Measurements from ENCODE around the gene HOXB5. TPM values are rescaled to one million over a fixed set of nuclear protein-coding genes. Genes with fewer than 3 reads are reported as not detected.
A peak's percentile ranks its signal among the peaks of the same experiment; 100 is the strongest.

Gene HOXB5
- polyA plus RNA-seq, 2 donors, result 0.09 to 0.10 TPM

- H3K27me3 ChIP-seq (ENCODE audit: control insufficient read depth in 1 of 2, insufficient read depth in 2 of 2, low read length in 2 of 2), result no peaks in the 10 kb centered on the region
- H3K27ac ChIP-seq (ENCODE audit: low read depth in 2 of 2, low read length in 1 of 2), result peak overlapping the region; percentile 75 to 86
- WGBS, 2 donors, result 47 to 54% methylated on average over 6 of the region's 6 CpGs
- no peaks in the 10 kb centered on the region for H3K9me3 ChIP-seq (ENCODE audit: control insufficient read depth in 2 of 2, insufficient read depth in 1 of 2, low read depth in 1 of 2, low read length in 1 of 2)
- H3K36me3 ChIP-seq (ENCODE audit: control insufficient read depth in 2 of 2, insufficient read depth in 2 of 2, low read length in 1 of 2), result no peaks in the 10 kb centered on the region
- peak overlapping the region; percentile 28 to 54 for H3K4me3 ChIP-seq (ENCODE audit: low read depth in 1 of 2, low read length in 2 of 2)
- H3K4me1 ChIP-seq (ENCODE audit: control insufficient read depth in 2 of 2, insufficient read depth in 2 of 2, low read length in 1 of 2), result peaks cover 11 to 12% of the 10 kb centered on the region in 2 donors
Observed at GRCh38 chr17:48563385-48563838, 30.2 kb downstream of the HOXB5 start.

DNA sequence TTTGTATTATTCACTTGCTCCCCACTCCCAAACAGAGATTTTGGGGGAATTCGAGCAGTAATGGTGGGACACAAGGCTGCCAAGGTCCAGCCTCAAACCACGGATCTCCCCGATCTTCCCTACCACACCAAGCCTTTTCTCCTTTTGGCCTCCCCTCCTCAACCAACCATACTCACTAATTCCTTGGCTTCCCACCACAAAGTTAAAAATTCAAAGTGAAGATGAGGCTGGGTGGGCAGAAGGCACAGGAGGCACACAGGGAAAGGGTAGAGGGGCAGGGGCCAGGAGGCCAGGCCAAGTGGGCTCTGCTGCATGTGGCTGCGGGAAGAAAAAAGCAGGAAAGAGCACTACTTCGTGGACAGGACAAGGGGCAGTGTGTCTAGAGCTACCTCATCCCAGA, 30.6 kb downstream of the HOXB5 start:
- Histone ChIP-seq H3K4me1 (ENCODE audit: control insufficient read depth in 2 of 2, insufficient read depth in 2 of 2, low read length in 1 of 2) (peaks cover 11 to 12% of the 10 kb centered on the region in 2 donors), H3K4me3 (ENCODE audit: low read depth in 1 of 2, low read length in 2 of 2) (peak overlapping the region in 1 of 2 donors; percentile 54), H3K27me3 (ENCODE audit: control insufficient read depth in 1 of 2, insufficient read depth in 2 of 2, low read length in 2 of 2) (no peaks in the 10 kb centered on the region), H3K36me3 (ENCODE audit: control insufficient read depth in 2 of 2, insufficient read depth in 2 of 2, low read length in 1 of 2) (no peaks in the 10 kb centered on the region), H3K27ac (ENCODE audit: low read depth in 2 of 2, low read length in 1 of 2) (peak overlapping the region; percentile 34 to 75), H3K9me3 (ENCODE audit: control insufficient read depth in 2 of 2, insufficient read depth in 1 of 2, low read depth in 1 of 2, low read length in 1 of 2) (no peaks in the 10 kb centered on the region)
- WGBS, 2 donors, result 46 to 68% methylated on average over 5 of the region's 5 CpGs

GRCh38 chr17:48561884-48562810, 31.4 kb downstream of the HOXB5 start:
- Histone ChIP-seq H3K4me3 (ENCODE audit: low read depth in 1 of 2, low read length in 2 of 2) (no peak overlapping the region), H3K27me3 (ENCODE audit: control insufficient read depth in 1 of 2, insufficient read depth in 2 of 2, low read length in 2 of 2) (no peaks in the 10 kb centered on the region), H3K27ac (ENCODE audit: low read depth in 2 of 2, low read length in 1 of 2) (peak overlapping the region; percentile 16 to 61), H3K4me1 (ENCODE audit: control insufficient read depth in 2 of 2, insufficient read depth in 2 of 2, low read length in 1 of 2) (peaks cover 11 to 15% of the 10 kb centered on the region in 2 donors), H3K36me3 (ENCODE audit: control insufficient read depth in 2 of 2, insufficient read depth in 2 of 2, low read length in 1 of 2) (no peaks in the 10 kb centered on the region), H3K9me3 (ENCODE audit: control insufficient read depth in 2 of 2, insufficient read depth in 1 of 2, low read depth in 1 of 2, low read length in 1 of 2) (no peaks in the 10 kb centered on the region)
- 46 to 55% methylated on average over 15 of the region's 15 CpGs for WGBS, 2 donors

GRCh38 chr17:48559840-48560817, 33.5 kb downstream of the HOXB5 start:
- no peaks in the 10 kb centered on the region for H3K9me3 ChIP-seq (ENCODE audit: control insufficient read depth in 2 of 2, insufficient read depth in 1 of 2, low read depth in 1 of 2, low read length in 1 of 2)
- H3K27ac ChIP-seq (ENCODE audit: low read depth in 2 of 2, low read length in 1 of 2), result peak overlapping the region; percentile 68 to 72
- 51 to 56% methylated on average over 14 of the region's 14 CpGs for WGBS, 2 donors
- peaks cover 8 to 15% of the 10 kb centered on the region in 2 donors for H3K4me1 ChIP-seq (ENCODE audit: control insufficient read depth in 2 of 2, insufficient read depth in 2 of 2, low read length in 1 of 2)
- no peaks in the 10 kb centered on the region for H3K36me3 ChIP-seq (ENCODE audit: control insufficient read depth in 2 of 2, insufficient read depth in 2 of 2, low read length in 1 of 2)
- no peaks in the 10 kb centered on the region for H3K27me3 ChIP-seq (ENCODE audit: control insufficient read depth in 1 of 2, insufficient read depth in 2 of 2, low read length in 2 of 2)
- no peak overlapping the region for H3K4me3 ChIP-seq (ENCODE audit: low read depth in 1 of 2, low read length in 2 of 2)

GRCh38 chr17:48559122-48559839, 34.3 kb downstream of the HOXB5 start:
- H3K36me3 ChIP-seq (ENCODE audit: control insufficient read depth in 2 of 2, insufficient read depth in 2 of 2, low read length in 1 of 2), result no peaks in the 10 kb centered on the region
- peak overlapping the region; percentile 68 to 72 for H3K27ac ChIP-seq (ENCODE audit: low read depth in 2 of 2, low read length in 1 of 2)
- peak overlapping the region in 1 of 2 donors; percentile 46 for H3K4me3 ChIP-seq (ENCODE audit: low read depth in 1 of 2, low read length in 2 of 2)
- H3K9me3 ChIP-seq (ENCODE audit: control insufficient read depth in 2 of 2, insufficient read depth in 1 of 2, low read depth in 1 of 2, low read length in 1 of 2), result no peaks in the 10 kb centered on the region
- 55 to 59% methylated on average over 16 of the region's 16 CpGs for WGBS, 2 donors
- H3K4me1 ChIP-seq (ENCODE audit: control insufficient read depth in 2 of 2, insufficient read depth in 2 of 2, low read length in 1 of 2), result peaks cover 8 to 15% of the 10 kb centered on the region in 2 donors
- H3K27me3 ChIP-seq (ENCODE audit: control insufficient read depth in 1 of 2, insufficient read depth in 2 of 2, low read length in 2 of 2), result no peaks in the 10 kb centered on the region

GRCh38 chr17:48558831-48559121, 34.8 kb downstream of the HOXB5 start:
- peak overlapping the region; percentile 72 to 91 for H3K27ac ChIP-seq (ENCODE audit: low read depth in 2 of 2, low read length in 1 of 2)
- no peaks in the 10 kb centered on the region for H3K27me3 ChIP-seq (ENCODE audit: control insufficient read depth in 1 of 2, insufficient read depth in 2 of 2, low read length in 2 of 2)
- peaks cover 8 to 13% of the 10 kb centered on the region in 2 donors for H3K4me1 ChIP-seq (ENCODE audit: control insufficient read depth in 2 of 2, insufficient read depth in 2 of 2, low read length in 1 of 2)
- no peaks in the 10 kb centered on the region for H3K9me3 ChIP-seq (ENCODE audit: control insufficient read depth in 2 of 2, insufficient read depth in 1 of 2, low read depth in 1 of 2, low read length in 1 of 2)
- peak overlapping the region; percentile 33 to 46 for H3K4me3 ChIP-seq (ENCODE audit: low read depth in 1 of 2, low read length in 2 of 2)
- H3K36me3 ChIP-seq (ENCODE audit: control insufficient read depth in 2 of 2, insufficient read depth in 2 of 2, low read length in 1 of 2), result no peaks in the 10 kb centered on the region
- WGBS, 2 donors, result 61 to 67% methylated on average over 2 of the region's 2 CpGs

- 62 to 65% methylated on average over 13 of the region's 13 CpGs for WGBS, 2 donors
Observed at GRCh38 chr17:48558057-48558830, 35.3 kb downstream of the HOXB5 start.

DNA sequence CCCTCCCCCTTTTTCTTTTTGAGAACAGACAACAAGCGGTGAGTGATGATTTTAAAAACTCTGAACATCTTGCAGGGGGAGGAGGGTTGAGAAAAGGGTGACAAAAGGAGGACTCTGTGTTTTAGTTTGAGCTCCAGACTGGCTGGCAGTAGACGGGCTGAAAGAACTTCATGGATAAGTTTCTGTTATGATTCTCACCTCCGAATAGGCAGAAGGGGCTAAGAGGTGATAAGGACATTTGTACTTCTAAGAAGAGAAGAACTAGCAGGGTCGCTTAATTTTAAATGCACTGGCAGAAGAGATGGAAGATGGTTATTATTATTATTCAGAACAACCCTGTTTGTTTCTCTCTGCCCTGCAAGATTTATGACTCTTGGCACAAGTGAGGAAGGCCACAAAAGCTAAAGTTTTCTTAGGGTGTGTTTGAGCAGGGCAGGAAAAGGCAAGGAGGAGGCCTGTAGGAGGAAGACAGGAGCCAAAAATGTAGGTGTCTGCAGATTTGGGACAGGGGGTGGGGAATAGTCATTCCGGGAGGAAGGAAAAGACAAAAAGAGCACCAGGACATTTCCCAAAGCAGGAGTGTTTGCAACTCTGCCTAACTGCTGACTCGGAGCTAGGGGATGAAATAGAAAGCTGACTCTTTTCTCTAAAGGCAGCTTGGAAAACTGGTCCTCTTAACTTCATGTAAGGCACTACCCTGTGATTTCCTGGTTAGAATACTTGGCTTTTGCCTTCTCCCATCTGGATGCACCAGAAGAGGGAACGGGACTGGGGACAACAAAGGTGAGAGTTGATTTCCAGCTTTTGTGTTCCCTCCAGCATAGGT, 36.8 kb downstream of the HOXB5 start:
- peak overlapping the region; percentile 90 to 91 for H3K27ac ChIP-seq (ENCODE audit: low read depth in 2 of 2, low read length in 1 of 2)
- no peaks in the 10 kb centered on the region for H3K27me3 ChIP-seq (ENCODE audit: control insufficient read depth in 1 of 2, insufficient read depth in 2 of 2, low read length in 2 of 2)
- 27 to 33% methylated on average over 7 of the region's 7 CpGs for WGBS, 2 donors
- peaks cover 7 to 10% of the 10 kb centered on the region in 2 donors for H3K4me1 ChIP-seq (ENCODE audit: control insufficient read depth in 2 of 2, insufficient read depth in 2 of 2, low read length in 1 of 2)
- H3K9me3 ChIP-seq (ENCODE audit: control insufficient read depth in 2 of 2, insufficient read depth in 1 of 2, low read depth in 1 of 2, low read length in 1 of 2), result no peaks in the 10 kb centered on the region
- no peaks in the 10 kb centered on the region for H3K36me3 ChIP-seq (ENCODE audit: control insufficient read depth in 2 of 2, insufficient read depth in 2 of 2, low read length in 1 of 2)
- H3K4me3 ChIP-seq (ENCODE audit: low read depth in 1 of 2, low read length in 2 of 2), result peak overlapping the region; percentile 28 to 46

More at GRCh38 chr17:48558057-48558830, 35.3 kb downstream of the HOXB5 start:
- H3K27me3 ChIP-seq (ENCODE audit: control insufficient read depth in 1 of 2, insufficient read depth in 2 of 2, low read length in 2 of 2), result no peaks in the 10 kb centered on the region
- H3K9me3 ChIP-seq (ENCODE audit: control insufficient read depth in 2 of 2, insufficient read depth in 1 of 2, low read depth in 1 of 2, low read length in 1 of 2), result no peaks in the 10 kb centered on the region
- peak overlapping the region; percentile 33 to 46 for H3K4me3 ChIP-seq (ENCODE audit: low read depth in 1 of 2, low read length in 2 of 2)
- peaks cover 4 to 13% of the 10 kb centered on the region in 2 donors for H3K4me1 ChIP-seq (ENCODE audit: control insufficient read depth in 2 of 2, insufficient read depth in 2 of 2, low read length in 1 of 2)
- no peaks in the 10 kb centered on the region for H3K36me3 ChIP-seq (ENCODE audit: control insufficient read depth in 2 of 2, insufficient read depth in 2 of 2, low read length in 1 of 2)
- peak overlapping the region; percentile 67 to 91 for H3K27ac ChIP-seq (ENCODE audit: low read depth in 2 of 2, low read length in 1 of 2)
